ENCODE measurements around the gene SCUBE3.

The SCUBE3 gene

GRCh38 chr6:35240838-35241801 lies 27.4 kb downstream of the SCUBE3 start:
- Histone ChIP-seq H3K36me3 (ENCODE audit: insufficient read depth, low read length) (peaks cover 17% of the 10 kb centered on the region), H3K4me2 (ENCODE audit: insufficient read depth, low read length) (no peak overlapping the region), H3K27ac (ENCODE audit: low read length) (no peak overlapping the region), H3K9me3 (ENCODE audit: insufficient read depth, low read length, severe bottlenecking) (no peaks in the 10 kb centered on the region), H3K4me3 (ENCODE audit: low read depth in 1 of 2, low read length in 2 of 2) (no peak overlapping the region), H3K79me2 (ENCODE audit: insufficient read depth, low read length) (no peaks in the 10 kb centered on the region), H2AFZ (ENCODE audit: low read depth, low read length) (no peak overlapping the region), H4K20me1 (ENCODE audit: insufficient read depth, low read length) (peaks cover 42% of the 10 kb centered on the region), H3K4me1 (ENCODE audit: insufficient read depth, low read length) (no peaks in the 10 kb centered on the region), H3K27me3 (ENCODE audit: insufficient read depth, low read length, poor library complexity) (no peaks in the 10 kb centered on the region), H3K9ac (ENCODE audit: low read depth, low read length) (no peak overlapping the region)
- DNase-seq (peak; percentile 72), ATAC-seq (ENCODE audit: insufficient read depth, low read depth) (peak; percentile 88)
- TF ChIP-seq EZH2 (IDR thresholded peaks at IDR 0.05; ENCODE audit: borderline replicate concordance, low read depth, low read length, severe bottlenecking) (no peak), CTCF (IDR thresholded peaks at IDR 0.05; ENCODE audit: borderline replicate concordance, extremely low read depth, low read length, poor library complexity, severe bottlenecking) (peak; percentile 99)

GRCh38 chr6:35242486-35242885 lies 28.7 kb downstream of the SCUBE3 start:
- Histone ChIP-seq H2AFZ (ENCODE audit: low read depth, low read length) (no peak overlapping the region), H3K9me3 (ENCODE audit: insufficient read depth, low read length, severe bottlenecking) (no peaks in the 10 kb centered on the region), H3K27ac (ENCODE audit: low read length) (no peak overlapping the region), H3K4me2 (ENCODE audit: insufficient read depth, low read length) (no peak overlapping the region), H4K20me1 (ENCODE audit: insufficient read depth, low read length) (peaks cover 42% of the 10 kb centered on the region), H3K4me3 (ENCODE audit: low read depth in 1 of 2, low read length in 2 of 2) (no peak overlapping the region), H3K27me3 (ENCODE audit: insufficient read depth, low read length, poor library complexity) (no peaks in the 10 kb centered on the region), H3K79me2 (ENCODE audit: insufficient read depth, low read length) (peaks cover 2% of the 10 kb centered on the region; the same call in 1 of the 2 replicates), H3K36me3 (ENCODE audit: insufficient read depth, low read length) (peaks cover 17% of the 10 kb centered on the region), H3K9ac (ENCODE audit: low read depth, low read length) (no peak overlapping the region), H3K4me1 (ENCODE audit: insufficient read depth, low read length) (no peaks in the 10 kb centered on the region)
- ATAC-seq (ENCODE audit: insufficient read depth, low read depth) = no peak
- TF ChIP-seq EZH2 (IDR thresholded peaks at IDR 0.05; ENCODE audit: borderline replicate concordance, low read depth, low read length, severe bottlenecking) (no peak), CTCF (IDR thresholded peaks at IDR 0.05; ENCODE audit: borderline replicate concordance, extremely low read depth, low read length, poor library complexity, severe bottlenecking) (no peak)
- no peak for DNase-seq

GRCh38 chr6:35242906-35243305 lies 29.1 kb downstream of the SCUBE3 start:
- ATAC-seq (ENCODE audit: insufficient read depth, low read depth) (no peak), DNase-seq (no peak)

More at GRCh38 chr6:35242906-35243305, 29.1 kb downstream of the SCUBE3 start:
- Histone ChIP-seq H3K9me3 (ENCODE audit: insufficient read depth, low read length, severe bottlenecking) (no peaks in the 10 kb centered on the region), H3K4me1 (ENCODE audit: insufficient read depth, low read length) (no peaks in the 10 kb centered on the region), H3K4me3 (ENCODE audit: low read depth in 1 of 2, low read length in 2 of 2) (no peak overlapping the region), H2AFZ (ENCODE audit: low read depth, low read length) (no peak overlapping the region), H3K27ac (ENCODE audit: low read length) (no peak overlapping the region), H4K20me1 (ENCODE audit: insufficient read depth, low read length) (peaks cover 39% of the 10 kb centered on the region), H3K79me2 (ENCODE audit: insufficient read depth, low read length) (peaks cover 2% of the 10 kb centered on the region), H3K36me3 (ENCODE audit: insufficient read depth, low read length) (peaks cover 17% of the 10 kb centered on the region), H3K4me2 (ENCODE audit: insufficient read depth, low read length) (no peak overlapping the region), H3K27me3 (ENCODE audit: insufficient read depth, low read length, poor library complexity) (no peaks in the 10 kb centered on the region), H3K9ac (ENCODE audit: low read depth, low read length) (no peak overlapping the region)
- TF ChIP-seq CTCF (IDR thresholded peaks at IDR 0.05; ENCODE audit: borderline replicate concordance, extremely low read depth, low read length, poor library complexity, severe bottlenecking) = no peak
- no peak for TF ChIP-seq EZH2 (IDR thresholded peaks at IDR 0.05; ENCODE audit: borderline replicate concordance, low read depth, low read length, severe bottlenecking)
